IMR-90 (cell line): Measurements from ENCODE around the gene CPNE4.

Experiments
- BHLHE40 ChIP-seq: fragments of 150-350 bp; IDR thresholded peaks from 2 replicates; pipeline ENCODE4 v1.6.1; 2016; ENCODE audit warnings: mild to moderate bottlenecking, low read depth, low read length
- CEBPB ChIP-seq: IDR thresholded peaks from 2 replicates; pipeline ENCODE4 v1.6.1; 2012; ENCODE audit warnings: low read depth, low read length, improper control_type of control experiment
- CHD1 ChIP-seq: IDR thresholded peaks from 2 replicates; pipeline ENCODE4 v1.6.1; 2012; ENCODE audit warnings: low read depth, low read length, improper control_type of control experiment
- CTCF ChIP-seq: conservative IDR thresholded peaks from 2 replicates; pipeline ENCODE4 v1.5.1; 2012; ENCODE audit warnings: mild to moderate bottlenecking, low read depth, low read length, improper control_type of control experiment
- ELK1 ChIP-seq: fragments of 150-350 bp; IDR thresholded peaks from 2 replicates; pipeline ENCODE4 v1.6.1; 2016; ENCODE audit warnings: low read depth, mild to moderate bottlenecking, low read length, moderate library complexity, borderline replicate concordance
- FOS ChIP-seq: fragments of 150-350 bp; IDR thresholded peaks from 2 replicates; pipeline ENCODE4 v1.6.1; 2016; ENCODE audit warnings: low read depth, low read length
- MAFK ChIP-seq: IDR thresholded peaks from 2 replicates; pipeline ENCODE4 v1.6.1; 2012; ENCODE audit warnings: low read depth, low read length, improper control_type of control experiment
- MAZ ChIP-seq: IDR thresholded peaks from 2 replicates; pipeline ENCODE4 v1.6.1; 2012; ENCODE audit warnings: low read depth, mild to moderate bottlenecking, low read length, improper control_type of control experiment, moderate library complexity, borderline replicate concordance
- MXI1 ChIP-seq: IDR thresholded peaks from 2 replicates; pipeline ENCODE4 v1.6.1; 2012; ENCODE audit warnings: low read depth, mild to moderate bottlenecking, low read length, moderate library complexity, borderline replicate concordance
- POLR2A ChIP-seq: IDR thresholded peaks from 2 replicates; pipeline ENCODE4 v1.6.1; 2012; ENCODE audit warnings: mild to moderate bottlenecking, low read depth, low read length
- RAD21 ChIP-seq: IDR thresholded peaks from 2 replicates; pipeline ENCODE4 v1.6.1; 2012; ENCODE audit warnings: low read length, improper control_type of control experiment
- RFX5 ChIP-seq: IDR thresholded peaks from 2 replicates; pipeline ENCODE4 v1.8.0; 2012; ENCODE audit warnings: low read depth, mild to moderate bottlenecking, low read length, moderate library complexity
- SMC3 ChIP-seq: fragments of 150-350 bp; IDR thresholded peaks from 2 replicates; pipeline ENCODE4 v1.6.1; 2016; ENCODE audit warnings: low read depth, mild to moderate bottlenecking, antibody characterized with exemption, low read length, moderate library complexity
- USF2 ChIP-seq: fragments of 150-350 bp; IDR thresholded peaks from 2 replicates; pipeline ENCODE4 v1.6.1; 2017; ENCODE audit warnings: mild to moderate bottlenecking, antibody characterized with exemption, low read length, low read depth

- TF ChIP-seq BHLHE40 (no peak), FOS (no peak), CHD1 (no peak), CTCF (no peak), RFX5 (no peak), MAZ (no peak), MAFK (no peak), POLR2A (no peak), RAD21 (no peak), SMC3 (no peak), USF2 (no peak), ELK1 (no peak), CEBPB (no peak), MXI1 (no peak)
These were observed 330.7 kb downstream of the CPNE4 start for GRCh38 chr3:131704098-131704497.
